HG03571 (cell line): ENCODE measurements around the gene MRC1.

ENCODE experiments used
- ATAC-seq: cut with Tn5 transposase; IDR thresholded peaks from one replicate; pipeline ENCODE4 v1.9.1; 2021; ENCODE audit not compliant: unreplicated experiment

MRC1 gene

DNA sequence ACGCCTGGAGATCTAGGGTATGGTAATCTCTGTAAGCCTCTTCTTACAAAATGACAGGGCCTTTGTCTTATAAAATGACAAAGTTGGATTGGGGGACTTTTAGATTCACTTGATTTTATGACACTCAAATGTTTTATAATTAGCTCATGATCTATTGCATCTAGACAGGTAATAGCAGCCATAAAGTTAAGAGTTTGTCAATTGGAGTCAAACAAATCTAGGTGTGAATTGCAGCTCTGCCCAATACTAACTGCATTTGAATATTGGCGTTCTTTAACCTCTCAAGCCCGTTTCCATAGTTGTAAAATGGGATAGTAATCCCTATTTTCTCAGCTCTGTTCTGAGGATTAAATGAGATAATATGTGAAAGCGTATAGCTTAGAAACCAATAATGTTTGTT lies 14.1 kb upstream of the MRC1 start:
- no peak for ATAC-seq

DNA sequence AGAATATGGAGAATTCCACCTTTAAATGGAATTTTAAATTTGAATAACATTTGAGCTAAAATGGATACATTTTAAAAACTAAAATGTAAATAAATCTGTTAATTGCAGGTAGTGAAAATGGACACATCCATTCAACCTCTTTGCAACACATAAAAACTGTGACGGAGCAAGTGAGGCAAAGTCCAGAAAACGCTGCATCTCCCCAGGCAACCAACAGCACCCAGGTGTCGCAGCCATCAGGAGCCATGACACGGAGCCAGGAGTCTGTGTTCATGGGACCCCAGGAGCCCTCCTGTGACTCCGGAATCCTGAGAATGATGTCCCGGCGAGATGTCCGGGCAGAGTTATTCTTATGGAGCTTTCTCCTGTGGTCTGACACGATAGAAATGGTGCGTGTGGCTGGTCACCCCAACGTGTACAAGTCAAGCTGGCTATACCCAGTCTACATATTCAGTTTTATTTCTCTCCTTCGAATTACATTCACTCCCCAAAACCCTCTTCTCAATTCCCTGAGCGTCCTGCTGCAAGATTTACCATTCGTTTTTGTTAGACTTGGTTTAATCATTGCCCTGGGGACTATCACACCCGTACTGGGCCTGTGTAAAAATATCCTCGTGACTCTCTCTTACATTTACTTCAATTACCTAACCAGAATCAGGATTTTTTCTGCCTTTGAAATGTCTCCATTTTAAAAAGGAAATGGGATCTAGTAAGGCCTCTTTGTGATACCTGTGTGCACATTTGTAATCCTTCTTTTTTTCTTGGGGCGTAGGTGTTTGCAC lies 13.1 kb upstream of the MRC1 start:
- no peak for ATAC-seq

DNA sequence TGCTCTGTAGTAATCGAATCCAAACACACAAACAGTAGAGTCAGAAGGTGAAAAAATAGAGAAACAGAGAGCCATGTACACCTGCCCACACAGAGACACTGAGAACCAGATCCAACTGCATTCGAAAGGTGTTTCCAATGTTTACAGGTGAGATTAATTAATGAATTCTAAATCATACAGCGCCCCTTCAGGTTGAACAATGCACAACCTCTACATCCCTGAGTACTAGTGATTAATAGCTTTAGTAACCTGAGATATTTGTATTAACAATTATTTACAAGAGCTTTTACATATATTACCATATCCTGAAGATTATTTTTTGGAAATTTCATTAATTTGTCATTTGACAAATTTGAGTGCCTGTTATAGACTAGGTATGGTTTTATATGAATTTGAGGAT lies 7.6 kb upstream of the MRC1 start:
- ATAC-seq = no peak

DNA sequence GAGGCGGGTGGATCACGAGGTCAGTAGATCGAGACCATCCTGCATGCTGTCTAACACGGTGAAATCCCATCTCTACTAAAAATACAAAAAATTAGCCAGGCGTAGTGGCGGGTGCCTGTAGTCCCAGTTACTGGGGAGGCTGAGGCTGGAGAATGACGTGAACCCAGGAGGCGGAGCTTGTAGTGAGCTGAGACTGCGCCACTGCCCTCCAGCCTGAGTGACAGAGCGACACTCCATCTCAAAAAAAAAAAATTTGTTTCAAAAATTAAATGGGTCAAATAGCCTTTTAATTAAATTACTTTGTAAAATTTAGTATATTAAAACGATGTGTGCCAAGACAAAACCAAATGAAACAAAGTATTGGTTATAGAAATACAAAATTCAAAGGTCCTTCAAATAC lies 6.8 kb upstream of the MRC1 start:
- ATAC-seq = no peak

GRCh38 chr10:17802976-17803375 lies 6.2 kb upstream of the MRC1 start:
- no peak for ATAC-seq

DNA sequence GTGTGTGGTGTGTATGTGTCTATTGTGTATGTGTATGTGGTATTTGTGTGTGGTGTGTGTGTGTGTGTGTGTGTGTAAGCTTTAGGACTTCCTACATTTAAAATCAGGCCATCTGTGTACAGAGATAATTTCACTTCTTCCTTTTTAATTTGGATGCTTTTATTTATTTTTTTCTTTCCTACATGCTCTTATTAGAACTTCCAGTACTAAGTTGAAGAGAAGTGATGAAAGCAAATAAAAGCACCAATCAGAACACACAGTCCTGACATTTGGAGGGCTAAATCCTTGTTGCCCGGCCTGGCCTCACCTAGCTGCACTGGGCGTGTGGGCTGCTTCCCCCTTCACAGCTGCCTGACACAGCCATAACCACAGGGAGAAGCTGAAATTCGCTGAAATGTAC lies 3.8 kb upstream of the MRC1 start:
- ATAC-seq = no peak

DNA sequence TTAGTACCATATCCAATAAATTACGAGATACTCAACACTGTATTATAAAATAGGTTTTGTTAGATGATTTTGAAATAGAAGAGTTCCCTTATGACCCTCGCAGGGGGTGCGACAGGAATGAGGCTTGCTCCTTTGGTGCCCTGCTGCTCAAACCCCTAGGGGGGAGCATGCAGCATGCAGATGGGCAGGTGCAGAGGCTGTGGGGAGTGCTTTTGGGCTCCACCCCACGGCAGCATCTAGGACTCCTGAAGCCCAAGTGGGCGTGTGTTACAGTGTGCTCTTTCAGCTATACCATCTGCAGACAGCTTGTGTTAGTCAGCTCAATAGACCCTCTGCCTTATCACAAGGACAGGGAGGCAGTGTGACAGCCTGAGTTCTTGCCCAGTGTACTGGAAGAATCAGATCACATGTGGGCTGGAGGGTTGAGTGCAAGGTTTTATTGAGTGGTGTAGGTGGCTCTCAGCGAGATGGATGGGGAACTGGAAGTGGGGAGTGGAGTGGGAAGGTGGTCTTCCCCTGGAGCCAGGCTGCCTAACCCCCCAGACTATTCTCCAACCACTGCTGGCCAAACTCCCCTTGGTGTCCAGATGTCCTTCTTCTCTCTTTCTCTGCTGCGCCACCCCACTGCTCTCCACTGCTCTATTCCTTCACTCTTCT lies 3.1 kb upstream of the MRC1 start:
- no peak for ATAC-seq

DNA sequence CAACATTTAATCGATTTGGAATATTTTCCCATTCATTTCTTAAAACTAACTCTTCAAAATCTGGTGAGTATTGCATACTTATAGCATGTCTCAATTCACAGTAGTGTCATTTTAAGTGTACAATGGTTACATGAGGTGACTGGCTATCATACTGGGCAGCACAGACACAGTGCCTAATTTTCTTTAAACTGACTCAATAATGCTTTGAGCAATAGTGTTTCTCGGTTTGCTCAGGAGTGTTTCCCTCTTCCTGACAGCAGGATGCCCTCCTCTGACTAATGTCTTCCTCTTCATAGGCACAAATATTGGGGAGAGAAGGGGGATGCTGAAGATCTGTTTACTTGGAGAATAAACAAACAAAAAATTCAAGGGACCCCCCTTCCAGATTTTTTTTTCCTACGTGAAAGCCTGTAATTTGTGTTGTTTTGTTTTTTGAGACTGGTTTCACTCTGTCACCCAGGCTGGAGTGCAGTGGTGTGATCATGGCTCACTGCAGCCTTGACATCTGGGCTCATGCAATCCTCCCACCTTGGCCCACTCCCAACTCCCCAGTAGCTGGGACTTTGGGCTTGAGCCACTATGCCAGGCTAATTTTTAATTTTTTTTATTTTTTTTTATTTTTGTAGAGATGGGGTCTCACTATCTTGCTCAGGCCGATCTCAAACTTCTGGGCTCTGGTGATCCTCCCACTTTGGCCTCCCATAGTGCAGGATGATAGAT lies 2.2 kb downstream of the MRC1 start:
- no peak for ATAC-seq

- no peak for ATAC-seq
These were observed 5.8 kb downstream of the MRC1 start for GRCh38 chr10:17814973-17815372.

DNA sequence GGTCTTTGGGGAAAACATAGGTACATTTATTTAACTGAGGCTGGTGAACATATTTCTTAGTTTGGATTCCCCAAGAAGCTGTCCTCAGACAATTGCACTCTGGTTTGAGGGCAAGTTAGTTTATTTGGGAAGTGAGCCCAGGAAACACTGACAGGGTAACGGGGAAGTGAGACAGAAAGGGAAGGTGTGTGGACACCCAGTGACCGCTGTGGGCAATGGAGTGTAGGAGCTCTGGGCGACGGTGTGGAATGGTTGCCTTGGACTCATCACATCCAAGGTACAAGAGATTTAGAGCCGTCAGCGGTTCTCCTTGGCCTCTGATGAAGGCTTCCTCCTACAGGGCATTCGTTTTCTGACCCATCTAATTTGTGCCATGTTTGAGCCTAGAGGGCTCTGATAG lies 7.1 kb downstream of the MRC1 start:
- no peak for ATAC-seq

GRCh38 chr10:17817316-17817715 lies 8.2 kb downstream of the MRC1 start:
- ATAC-seq = no peak

DNA sequence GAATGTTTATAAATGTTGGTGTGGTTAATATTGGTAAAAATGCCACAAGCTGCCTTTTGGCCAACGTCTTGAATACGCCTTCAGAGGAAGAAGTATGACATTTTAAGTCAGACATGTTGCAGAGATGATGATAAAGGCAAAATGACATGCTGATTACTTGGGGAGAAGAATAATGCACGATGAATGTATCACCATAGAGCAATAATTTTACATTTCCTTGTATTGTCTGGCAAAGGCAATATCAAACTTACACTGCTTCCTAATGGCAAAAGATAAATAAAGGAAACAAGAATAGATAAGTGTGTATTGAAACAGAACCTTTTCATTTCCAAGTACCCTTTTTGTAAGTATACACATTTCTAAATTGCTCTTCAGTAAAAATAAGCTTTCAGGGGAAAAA lies 8.6 kb downstream of the MRC1 start:
- ATAC-seq = no peak

DNA sequence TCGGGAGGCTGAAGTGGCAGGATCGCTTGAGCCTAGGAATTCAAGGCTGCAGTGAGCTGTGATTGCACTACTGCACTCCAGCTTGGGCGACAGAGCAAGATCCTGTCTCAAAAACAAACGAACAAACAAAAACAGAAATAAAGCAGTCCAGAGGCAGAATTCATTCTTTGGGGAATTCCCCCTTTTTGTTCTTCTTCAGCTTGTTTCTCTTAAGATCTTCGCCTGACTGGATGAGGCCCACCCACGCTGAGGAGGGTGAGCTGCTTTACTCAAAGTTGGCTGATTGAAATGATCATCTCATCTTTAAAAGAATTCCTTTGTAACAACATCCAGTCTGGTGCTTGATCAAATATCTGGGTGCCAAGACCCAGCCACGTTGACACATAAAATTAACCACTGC lies 10.7 kb downstream of the MRC1 start:
- no peak for ATAC-seq

- ATAC-seq = no peak
These were observed 11.8 kb downstream of the MRC1 start for GRCh38 chr10:17820943-17821342.

GRCh38 chr10:17821893-17822292 lies 12.7 kb downstream of the MRC1 start:
- no peak for ATAC-seq

- ATAC-seq = no peak
These were observed 22.2 kb downstream of the MRC1 start for GRCh38 chr10:17831341-17831740.

GRCh38 chr10:17831896-17832295 lies 22.7 kb downstream of the MRC1 start:
- no peak for ATAC-seq

DNA sequence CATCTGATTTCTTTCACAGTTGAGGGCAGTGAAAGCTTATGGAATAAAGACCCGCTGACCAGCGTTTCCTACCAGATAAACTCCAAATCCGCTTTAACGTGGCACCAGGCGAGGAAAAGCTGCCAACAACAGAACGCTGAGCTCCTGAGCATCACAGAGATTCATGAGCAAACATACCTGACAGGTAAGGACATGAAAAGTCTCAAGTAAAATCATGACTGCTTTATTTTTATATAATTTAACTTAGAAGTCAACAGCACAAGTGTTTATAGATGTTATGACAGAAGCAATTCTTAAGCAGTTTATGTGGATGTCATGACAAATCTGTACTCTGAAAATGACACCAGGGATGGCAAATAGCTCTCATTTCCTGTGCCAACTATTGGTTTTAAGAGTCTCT lies 24.5 kb downstream of the MRC1 start:
- ATAC-seq = no peak

- no peak for ATAC-seq
These were observed 26.5 kb downstream of the MRC1 start for GRCh38 chr10:17835688-17836087.

DNA sequence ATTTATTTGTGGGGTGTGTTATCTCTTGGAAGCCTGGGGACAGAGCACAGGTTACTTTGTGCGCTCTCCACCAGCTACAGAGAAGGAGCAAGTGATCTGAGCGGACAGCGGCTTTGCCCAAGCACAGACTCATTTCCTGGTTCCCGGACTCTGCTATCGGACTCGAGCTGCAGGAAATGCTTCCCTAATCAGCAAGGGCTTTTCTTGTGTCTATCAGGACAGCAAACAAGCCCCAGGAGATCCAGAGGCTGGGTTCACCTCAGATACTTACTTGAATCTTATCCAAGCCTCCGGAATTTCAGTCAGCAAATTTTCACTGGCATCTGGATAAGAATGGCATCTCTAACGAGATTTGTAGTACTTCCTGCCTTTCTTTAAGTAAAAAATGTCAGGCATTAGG lies 27.8 kb downstream of the MRC1 start:
- no peak for ATAC-seq

DNA sequence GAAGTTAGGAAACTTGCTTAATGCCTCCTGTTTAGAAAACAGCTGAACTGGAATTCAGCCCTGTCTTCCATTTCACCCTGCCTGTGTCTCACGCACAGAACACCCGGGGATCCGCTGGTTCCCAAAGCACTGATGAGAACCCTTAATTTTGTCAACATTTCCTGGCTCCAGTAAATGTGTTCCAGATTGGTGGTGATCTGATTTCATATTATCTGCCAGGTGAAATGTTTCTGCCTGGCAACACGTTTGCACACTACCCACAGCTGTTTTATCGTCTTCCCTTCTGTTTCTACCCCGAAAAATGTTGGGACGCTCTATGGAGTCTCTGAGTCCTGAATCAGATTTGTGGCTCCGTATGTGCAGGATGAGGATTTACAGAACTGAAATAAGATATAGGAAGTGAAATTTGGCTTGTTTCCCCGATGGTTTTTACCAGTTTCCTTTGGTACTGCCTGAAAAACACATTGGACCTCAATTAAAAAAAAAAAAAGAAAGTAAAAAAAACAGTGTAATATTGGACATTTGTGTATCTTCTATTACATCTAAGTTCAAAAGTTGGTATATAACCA lies 29.0 kb downstream of the MRC1 start:
- ATAC-seq = no peak

- no peak for ATAC-seq
These were observed 31.9 kb downstream of the MRC1 start for GRCh38 chr10:17841050-17841449.
